HG02970 (cell line): ENCODE results near the gene SLC25A19.
"Not testable (repeated sequence)": the region's sequence is repeated elsewhere in the genome, so short reads cannot be mapped to it uniquely, and the experiment has no call there.

Experiments used
- ATAC-seq: cut with Tn5 transposase; IDR thresholded peaks from one replicate; pipeline ENCODE4 v1.9.1; 2021; ENCODE audit warnings: mild to moderate bottlenecking, moderate library complexity, moderate number of reproducible peaks; ENCODE audit not compliant: unreplicated experiment, low FRiP score

Gene SLC25A19

GRCh38 chr17:75307957-75308731 lies 18.9 kb upstream of the SLC25A19 start:
- ATAC-seq, result no peak

- no peak for ATAC-seq
Measured at GRCh38 chr17:75301502-75302206, 12.4 kb upstream of the SLC25A19 start.

- ATAC-seq, result no peak
Measured at GRCh38 chr17:75301049-75301448, 11.8 kb upstream of the SLC25A19 start.

GRCh38 chr17:75300280-75300679 lies 11.0 kb upstream of the SLC25A19 start:
- ATAC-seq, result no peak

- ATAC-seq, result peak; percentile 57
Measured at GRCh38 chr17:75295201-75296158, 6.2 kb upstream of the SLC25A19 start.

GRCh38 chr17:75292810-75293448 lies 3.7 kb upstream of the SLC25A19 start:
- ATAC-seq, result not testable (repeated sequence)

GRCh38 chr17:75289832-75290337 lies 652 bp upstream of the SLC25A19 start:
- peak; percentile 12 for ATAC-seq

GRCh38 chr17:75288770-75289114 lies 491 bp downstream of the SLC25A19 start:
- ATAC-seq, result peak; percentile 7

GRCh38 chr17:75288359-75288758 lies 874 bp downstream of the SLC25A19 start:
- no peak for ATAC-seq

GRCh38 chr17:75287221-75287620 lies 2.0 kb downstream of the SLC25A19 start:
- ATAC-seq, result no peak

- ATAC-seq, result no peak
Measured at GRCh38 chr17:75285123-75285522, 4.1 kb downstream of the SLC25A19 start.

- ATAC-seq, result not testable (repeated sequence)
Measured at GRCh38 chr17:75280189-75280588, 9.0 kb downstream of the SLC25A19 start.

GRCh38 chr17:75277664-75278071 lies 11.6 kb downstream of the SLC25A19 start:
- no peak for ATAC-seq

- no peak for ATAC-seq
Measured at GRCh38 chr17:75273977-75274708, 15.1 kb downstream of the SLC25A19 start.

- no peak for ATAC-seq
Measured at GRCh38 chr17:75272848-75273184, 16.4 kb downstream of the SLC25A19 start.

- no peak for ATAC-seq
Measured at GRCh38 chr17:75271955-75272847, 17.0 kb downstream of the SLC25A19 start.

- ATAC-seq, result peak; percentile 69
Measured at GRCh38 chr17:75271233-75271954, 17.8 kb downstream of the SLC25A19 start.

- ATAC-seq, result no peak
Measured at GRCh38 chr17:75270966-75271232, 18.3 kb downstream of the SLC25A19 start, which contains the start of gene MIF4GD. MIF4GD (minus strand) TSS chr17:75271231; CDS start chr17:75270195, 1,036 bp downstream.
